VCaP (cell line): ENCODE results near the gene CLOCK.

Experiments used
- H3K27ac ChIP-seq: fragments of 450-650 bp; 2 replicates; pipeline ENCODE4 v1.5.1; 2017
- TF ChIP-seq, protein P1 (sequence below): fragments of 450-650 bp; conservative IDR thresholded peaks from 2 replicates; pipeline ENCODE4 v1.5.1; 2017; ENCODE audit warnings: mild to moderate bottlenecking, moderate library complexity

The CLOCK gene

DNA sequence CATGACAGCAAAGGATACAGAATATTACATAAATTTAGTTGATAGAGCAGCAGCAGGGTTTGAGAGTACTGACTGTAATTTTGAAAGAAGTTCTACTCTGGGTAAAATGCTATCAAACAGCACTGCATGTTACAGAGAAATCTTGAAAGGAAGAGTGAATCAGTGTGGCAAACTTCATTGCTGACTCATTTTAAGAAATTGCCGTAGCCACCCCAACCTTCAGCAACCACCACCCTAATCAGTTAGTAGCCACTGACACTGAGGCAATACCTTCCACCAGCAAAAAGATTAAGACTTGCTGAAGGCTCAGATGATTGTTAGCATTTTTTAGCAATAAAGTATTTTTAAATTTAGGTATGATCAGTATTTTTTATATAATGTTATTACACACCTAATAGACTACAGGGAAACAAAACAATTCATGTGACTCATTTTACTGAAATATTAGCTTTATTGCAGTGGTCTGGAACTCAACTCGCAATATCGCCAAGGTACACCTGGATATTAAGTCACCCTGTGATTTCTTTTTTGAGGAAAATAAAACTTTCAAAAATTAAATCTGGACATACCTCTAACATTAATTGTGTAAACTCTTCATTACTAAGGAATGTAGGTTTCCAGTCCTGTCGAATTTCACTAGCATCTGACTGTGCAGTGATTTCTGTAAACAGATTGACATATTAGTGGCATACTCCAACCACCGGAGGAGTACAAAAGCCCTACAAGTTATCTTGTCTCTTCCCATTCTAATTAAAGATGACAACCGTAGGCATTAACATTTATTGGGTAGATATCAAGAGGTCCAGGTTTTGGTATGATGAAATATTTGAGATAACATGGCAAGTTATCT is 71.1 kb downstream of the CLOCK start:
- H3K27ac ChIP-seq: no peak overlapping the region
- TF ChIP-seq, protein P1, sequence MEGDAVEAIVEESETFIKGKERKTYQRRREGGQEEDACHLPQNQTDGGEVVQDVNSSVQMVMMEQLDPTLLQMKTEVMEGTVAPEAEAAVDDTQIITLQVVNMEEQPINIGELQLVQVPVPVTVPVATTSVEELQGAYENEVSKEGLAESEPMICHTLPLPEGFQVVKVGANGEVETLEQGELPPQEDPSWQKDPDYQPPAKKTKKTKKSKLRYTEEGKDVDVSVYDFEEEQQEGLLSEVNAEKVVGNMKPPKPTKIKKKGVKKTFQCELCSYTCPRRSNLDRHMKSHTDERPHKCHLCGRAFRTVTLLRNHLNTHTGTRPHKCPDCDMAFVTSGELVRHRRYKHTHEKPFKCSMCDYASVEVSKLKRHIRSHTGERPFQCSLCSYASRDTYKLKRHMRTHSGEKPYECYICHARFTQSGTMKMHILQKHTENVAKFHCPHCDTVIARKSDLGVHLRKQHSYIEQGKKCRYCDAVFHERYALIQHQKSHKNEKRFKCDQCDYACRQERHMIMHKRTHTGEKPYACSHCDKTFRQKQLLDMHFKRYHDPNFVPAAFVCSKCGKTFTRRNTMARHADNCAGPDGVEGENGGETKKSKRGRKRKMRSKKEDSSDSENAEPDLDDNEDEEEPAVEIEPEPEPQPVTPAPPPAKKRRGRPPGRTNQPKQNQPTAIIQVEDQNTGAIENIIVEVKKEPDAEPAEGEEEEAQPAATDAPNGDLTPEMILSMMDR: no peak

DNA sequence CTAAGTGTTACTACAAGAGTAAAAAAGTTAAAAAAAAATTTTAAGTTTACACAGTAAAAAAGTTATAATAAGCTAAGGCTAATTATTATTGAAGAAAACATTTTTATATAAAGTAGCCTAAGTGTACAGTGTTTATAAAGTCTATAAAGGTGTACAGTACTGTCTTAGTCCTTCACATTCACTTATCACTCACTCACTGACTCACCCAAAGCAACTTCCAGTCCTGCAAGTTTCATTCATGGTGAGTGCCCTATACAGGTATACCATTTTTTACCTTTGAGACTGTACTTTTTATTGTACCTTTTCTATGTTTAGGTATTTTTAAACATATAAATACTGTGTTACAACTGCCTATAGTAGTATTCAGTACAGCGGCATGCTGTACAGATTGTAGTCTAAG is 76.7 kb downstream of the CLOCK start:
- TF ChIP-seq, protein P1: no peak
- no peak overlapping the region for H3K27ac ChIP-seq

DNA sequence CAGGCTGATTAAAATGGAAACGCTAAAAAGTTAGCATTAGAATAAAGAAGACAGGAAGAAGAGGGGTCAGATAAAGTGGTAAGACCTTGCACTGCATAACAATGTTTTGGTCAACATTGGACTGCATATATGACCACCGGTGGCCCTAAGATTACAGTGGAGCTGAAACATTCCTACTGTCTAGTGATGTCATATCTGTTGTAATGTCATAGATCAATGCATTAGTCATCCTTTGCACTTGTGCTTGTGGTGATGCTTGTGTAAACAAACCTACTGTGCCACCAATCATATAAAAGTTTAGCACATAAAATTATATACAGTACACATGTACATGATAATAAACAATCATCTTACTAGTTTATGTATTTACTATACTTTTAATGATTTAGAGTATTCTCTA is 78.0 kb downstream of the CLOCK start:
- H3K27ac ChIP-seq: no peak overlapping the region
- TF ChIP-seq, protein P1: no peak

DNA sequence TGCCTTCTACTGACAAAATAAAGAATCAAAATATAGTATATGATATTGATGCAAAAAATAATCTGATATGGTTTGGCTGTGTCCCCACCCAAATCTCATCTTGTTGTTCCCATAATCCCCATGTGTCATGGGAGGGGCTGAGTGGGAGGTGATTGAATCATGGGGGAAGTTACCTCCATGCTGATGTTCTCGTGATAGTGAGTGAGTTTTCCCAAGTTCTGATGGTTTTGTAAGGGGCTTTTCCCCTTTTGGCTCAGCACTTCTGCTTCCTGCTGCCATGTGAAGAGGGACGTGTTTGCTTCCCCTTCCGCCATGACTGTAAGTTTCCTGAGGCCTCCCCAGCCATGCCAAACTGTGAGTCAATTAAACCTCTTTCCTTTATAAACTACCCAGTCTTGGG is 80.7 kb downstream of the CLOCK start:
- no peak overlapping the region for H3K27ac ChIP-seq
- TF ChIP-seq, protein P1: no peak

DNA sequence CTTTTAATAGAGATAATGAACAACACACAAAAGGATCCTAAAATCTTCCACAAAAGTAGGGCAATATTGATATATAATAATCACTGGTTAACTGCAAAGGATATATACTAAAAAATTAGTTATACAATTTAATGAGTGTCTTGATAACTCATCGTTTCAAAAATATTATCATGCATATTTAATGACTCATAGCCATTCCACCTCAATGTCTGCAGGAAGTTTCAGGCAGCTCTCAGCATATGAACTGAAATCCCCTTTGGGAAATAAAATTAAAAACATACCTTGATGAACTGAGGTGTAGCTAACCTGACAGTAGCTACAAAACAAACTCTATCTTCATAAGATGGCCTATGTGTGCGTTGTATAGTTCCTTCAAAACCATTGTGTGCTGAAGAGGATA is 88.1 kb downstream of the CLOCK start:
- no peak overlapping the region for H3K27ac ChIP-seq
- TF ChIP-seq, protein P1: no peak

GRCh38 chr4:55458164-55458563 is 88.5 kb downstream of the CLOCK start:
- TF ChIP-seq, protein P1: no peak
- H3K27ac ChIP-seq: no peak overlapping the region

DNA sequence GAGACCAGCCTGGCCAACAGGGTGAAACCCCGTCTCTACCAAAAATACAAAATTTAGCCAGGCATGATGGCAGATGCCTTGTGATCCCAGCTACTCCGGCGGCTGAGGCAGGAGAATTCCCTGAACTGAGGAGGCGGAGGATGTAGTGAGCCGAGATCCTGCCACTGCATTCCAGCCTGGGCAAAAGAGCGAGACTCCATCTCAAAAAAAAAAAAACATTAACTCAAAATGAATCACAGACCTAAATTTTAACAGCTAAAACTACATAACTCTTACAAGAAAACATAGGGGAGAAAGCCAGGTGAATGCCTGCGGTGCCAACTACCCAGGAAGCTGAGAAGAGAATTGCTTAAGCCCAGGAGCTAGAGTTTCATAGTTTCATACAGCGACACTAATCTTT is 96.1 kb downstream of the CLOCK start:
- TF ChIP-seq, protein P1: no peak
- H3K27ac ChIP-seq: no peak overlapping the region
